Measurements from ENCODE around the gene ZNF385B.

Gene ZNF385B

GRCh38 chr2:179861416-179862067 lies at the start of gene ZNF385B:
TSS of gene ZNF385B (minus strand) at chr2:179861612.
- H3K4me3 ChIP-seq (ENCODE audit: low read depth, low read length): no peak within 1 kb of the TSS

GRCh38 chr2:179910735-179911113 lies 49.3 kb upstream of the ZNF385B start:
- TF ChIP-seq CTCF (IDR thresholded peaks at IDR 0.05; ENCODE audit: borderline replicate concordance, insufficient read depth, low read depth, low read length): no peak
- H3K4me3 ChIP-seq (ENCODE audit: low read depth, low read length): no peak overlapping the region

More at GRCh38 chr2:179861416-179862067, at the start of gene ZNF385B:
- TF ChIP-seq CTCF (IDR thresholded peaks at IDR 0.05; ENCODE audit: borderline replicate concordance, insufficient read depth, low read depth, low read length): no peak

- no peak overlapping the region for H3K4me3 ChIP-seq (ENCODE audit: low read depth, low read length)
- TF ChIP-seq CTCF (IDR thresholded peaks at IDR 0.05; ENCODE audit: borderline replicate concordance, insufficient read depth, low read depth, low read length): no peak
These were observed 48.7 kb upstream of the ZNF385B start for GRCh38 chr2:179909845-179910734.

GRCh38 chr2:179900655-179901054 lies 39.2 kb upstream of the ZNF385B start:
- TF ChIP-seq CTCF (IDR thresholded peaks at IDR 0.05; ENCODE audit: borderline replicate concordance, insufficient read depth, low read depth, low read length): no peak
- no peak overlapping the region for H3K4me3 ChIP-seq (ENCODE audit: low read depth, low read length)

- no peak for TF ChIP-seq CTCF (IDR thresholded peaks at IDR 0.05; ENCODE audit: borderline replicate concordance, insufficient read depth, low read depth, low read length)
- no peak overlapping the region for H3K4me3 ChIP-seq (ENCODE audit: low read depth, low read length)
These were observed 38.3 kb upstream of the ZNF385B start for GRCh38 chr2:179899666-179900065.

- TF ChIP-seq CTCF (IDR thresholded peaks at IDR 0.05; ENCODE audit: borderline replicate concordance, insufficient read depth, low read depth, low read length): peak; percentile 49; the same call in 1 of the 2 replicates
- H3K4me3 ChIP-seq (ENCODE audit: low read depth, low read length): no peak overlapping the region
These were observed 37.5 kb upstream of the ZNF385B start for GRCh38 chr2:179898873-179899272.
